ENCODE results near the gene ATXN7L1.

DNA sequence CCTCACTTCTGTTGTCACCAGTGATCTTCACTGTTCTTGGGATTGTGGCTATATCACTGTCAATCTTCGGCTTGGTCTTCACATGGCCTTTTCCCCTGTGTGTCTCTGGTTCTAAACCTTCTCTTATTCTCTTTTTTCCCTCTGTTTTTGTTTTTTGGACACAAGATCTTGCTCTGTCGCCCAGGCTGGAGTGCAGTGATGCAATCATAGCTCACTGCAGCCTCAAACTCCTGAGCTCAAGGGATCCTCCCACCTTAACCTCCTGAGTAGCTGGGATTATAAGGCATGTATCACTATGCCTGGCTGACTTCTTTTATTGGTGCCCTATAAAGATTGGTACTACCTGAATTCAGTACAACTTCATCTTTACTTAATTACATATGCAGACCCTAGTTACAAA, 151.7 kb downstream of the ATXN7L1 start:
- TF ChIP-seq CTCF (conservative IDR thresholded peaks at IDR 0.05; ENCODE audit: low read depth, low read length) (no peak), EZH2 (IDR thresholded peaks at IDR 0.05; ENCODE audit: borderline replicate concordance, low read depth, low read length, poor library complexity, severe bottlenecking) (no peak)
